Ovary (tissue), 3 donors: ENCODE results near the gene TSPAN2.
A peak's percentile ranks its signal among the peaks of the same experiment; 100 is the strongest.

Source experiments
- POLR2A ChIP-seq: fragments of 450-650 bp; IDR thresholded peaks from one replicate; pipeline ENCODE4 v1.6.1; 2017; ENCODE audit warnings: antibody characterized with exemption, mild to moderate bottlenecking, moderate library complexity
- TF ChIP-seq, protein P1 (sequence below), 3 donors: fragments of 450-650 bp in 2 of 3; fragments of 200-600 bp in 1 of 3; IDR thresholded peaks; one replicate each; pipeline versions ENCODE4 v1.5.1 to v1.8.0; 2016 to 2022; ENCODE audit warnings: antibody characterized with exemption in 3 of 3, mild to moderate bottlenecking in 1 of 3
- donor health status: DM: no; HTN: no; CAD: no.

DNA sequence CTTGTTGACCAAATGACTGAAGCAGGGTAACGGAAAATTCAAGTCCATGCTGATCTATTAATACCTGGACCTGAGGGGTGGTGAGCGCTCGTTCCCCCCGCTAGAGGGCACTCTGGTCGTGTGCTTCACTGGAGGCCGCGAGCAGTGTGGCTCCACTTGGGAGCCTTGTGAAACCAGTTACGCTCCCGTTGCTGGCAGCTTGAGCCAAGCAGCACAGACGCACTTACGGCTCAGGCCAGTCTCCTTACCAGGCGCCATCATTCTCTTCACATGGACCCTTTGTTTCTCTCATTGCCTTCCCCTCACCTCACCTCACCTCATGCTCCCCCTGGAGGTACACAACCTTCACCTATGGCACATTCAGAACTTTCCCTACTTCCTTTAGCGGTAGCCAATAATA lies 49.7 kb upstream of the TSPAN2 start:
- TF ChIP-seq, protein P1, sequence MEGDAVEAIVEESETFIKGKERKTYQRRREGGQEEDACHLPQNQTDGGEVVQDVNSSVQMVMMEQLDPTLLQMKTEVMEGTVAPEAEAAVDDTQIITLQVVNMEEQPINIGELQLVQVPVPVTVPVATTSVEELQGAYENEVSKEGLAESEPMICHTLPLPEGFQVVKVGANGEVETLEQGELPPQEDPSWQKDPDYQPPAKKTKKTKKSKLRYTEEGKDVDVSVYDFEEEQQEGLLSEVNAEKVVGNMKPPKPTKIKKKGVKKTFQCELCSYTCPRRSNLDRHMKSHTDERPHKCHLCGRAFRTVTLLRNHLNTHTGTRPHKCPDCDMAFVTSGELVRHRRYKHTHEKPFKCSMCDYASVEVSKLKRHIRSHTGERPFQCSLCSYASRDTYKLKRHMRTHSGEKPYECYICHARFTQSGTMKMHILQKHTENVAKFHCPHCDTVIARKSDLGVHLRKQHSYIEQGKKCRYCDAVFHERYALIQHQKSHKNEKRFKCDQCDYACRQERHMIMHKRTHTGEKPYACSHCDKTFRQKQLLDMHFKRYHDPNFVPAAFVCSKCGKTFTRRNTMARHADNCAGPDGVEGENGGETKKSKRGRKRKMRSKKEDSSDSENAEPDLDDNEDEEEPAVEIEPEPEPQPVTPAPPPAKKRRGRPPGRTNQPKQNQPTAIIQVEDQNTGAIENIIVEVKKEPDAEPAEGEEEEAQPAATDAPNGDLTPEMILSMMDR (IDR thresholded peaks at IDR 0.05): peak; percentile 87 to 93 (median 90)
- TF ChIP-seq POLR2A: no peak
